Thyroid gland (tissue), 4 donors: ENCODE measurements around the gene PRM1. TPM values are rescaled to one million over a fixed set of nuclear protein-coding genes. Genes with fewer than 3 reads are reported as not detected.

Experiments used
- DNase-seq, 2 donors: peaks; one replicate each; pipeline ENCODE4 v3.0.0-alpha.2; 2019
- H3K27ac ChIP-seq, 3 donors: fragments of 200-600 bp; sonication (generic); 1 replicate in 2 of 3; 2 replicates in 1 of 3; pipeline ENCODE4 v1.5.1; 2016 to 2019; ENCODE audit warnings: mild to moderate bottlenecking in 1 of 3, moderate library complexity in 1 of 3
- H3K27me3 ChIP-seq: fragments of 200-600 bp; sonication (generic); one replicate; pipeline ENCODE4 v1.5.1; 2019
- H3K36me3 ChIP-seq, 2 donors: fragments of 200-600 bp; sonication (generic); one replicate each; pipeline ENCODE4 v1.5.1; 2016 to 2019
- H3K4me1 ChIP-seq, 2 donors: fragments of 200-600 bp; sonication (generic); one replicate each; pipeline ENCODE4 v1.5.1; 2017 to 2019
- H3K4me3 ChIP-seq, 3 donors: fragments of 200-600 bp; sonication (generic); replicated peaks in 1 of 3; 1 replicate in 2 of 3; 2 replicates in 1 of 3; pipeline ENCODE4 v1.5.1; 2016; ENCODE audit warnings: mild to moderate bottlenecking in 1 of 3
- H3K9me3 ChIP-seq: fragments of 200-600 bp; sonication (generic); one replicate; pipeline ENCODE4 v1.5.1; 2017
- CTCF ChIP-seq, 6 experiments: fragments of 200-600 bp in 3 of 6; fragments of 450-650 bp in 3 of 6; sonication (generic) in 3 of 6; IDR thresholded peaks; one replicate each; pipeline ENCODE4 v1.5.1; 2016 to 2019; ENCODE audit warnings: antibody characterized with exemption in 6 of 6, mild to moderate bottlenecking in 2 of 6, inconsistent platforms in 1 of 6, moderate library complexity in 1 of 6
- POLR2A ChIP-seq, 2 donors: fragments of 450-650 bp; IDR thresholded peaks; one replicate each; pipeline ENCODE4 v1.6.1; 2017; ENCODE audit warnings: antibody characterized with exemption in 2 of 2, mild to moderate bottlenecking in 2 of 2, moderate library complexity in 1 of 2
- WGBS, 2 donors: methylation state at CpG; one replicate each; pipeline ENCODE4 v1.1.5; 2017; 5-methylcytosine and 5-hydroxymethylcytosine counted together
- intact Hi-C: fragments of 100-400 bp; cut with DNase I; formaldehyde crosslinking; loops from one replicate; pipeline ENCODE4 v1.15.1; 2023
- total RNA-seq, 4 donors: library from RNA; depleted of rRNA; stranded (reverse); fragments of >200 nt; gene quantifications; one replicate each; pipeline ENCODE4 v1.2.3, GENCODE V29; 2016

The PRM1 gene
- total RNA-seq, 4 donors from 2014 or later: 13.7 to 335 TPM; not detected in 2

- 86 to 88% methylated on average over 9 to 10 of the region's 10 CpGs for WGBS, 2 donors
- intact Hi-C loops: no loop called here
- peaks cover 10 to 27% of the 10 kb centered on the region in 2 donors for H3K4me1 ChIP-seq
- no peaks in the 10 kb centered on the region for H3K9me3 ChIP-seq
- no peaks in the 10 kb centered on the region for H3K36me3 ChIP-seq
- TF ChIP-seq CTCF (IDR thresholded peaks at IDR 0.05): no peak
- no peak for TF ChIP-seq POLR2A (IDR thresholded peaks at IDR 0.05)
- H3K27me3 ChIP-seq: no peaks in the 10 kb centered on the region
- H3K27ac ChIP-seq: no peak overlapping the region
- no peak overlapping the region for H3K4me3 ChIP-seq
- no peak for DNase-seq
Measured at GRCh38 chr16:11325404-11326083, 44.4 kb upstream of the PRM1 start.

- no peaks in the 10 kb centered on the region for H3K9me3 ChIP-seq
- H3K27me3 ChIP-seq: no peaks in the 10 kb centered on the region
- DNase-seq: no peak
- WGBS, 2 donors: 92 to 95% methylated on average over 10 to 11 of the region's 11 CpGs
- H3K4me1 ChIP-seq: peaks cover 7 to 20% of the 10 kb centered on the region in 2 donors
- intact Hi-C loops: no loop called here
- H3K4me3 ChIP-seq: no peak overlapping the region
- TF ChIP-seq POLR2A (IDR thresholded peaks at IDR 0.05): no peak
- no peak for TF ChIP-seq CTCF (IDR thresholded peaks at IDR 0.05)
- H3K36me3 ChIP-seq: no peaks in the 10 kb centered on the region
- no peak overlapping the region for H3K27ac ChIP-seq
Measured at GRCh38 chr16:11323551-11324336, 42.6 kb upstream of the PRM1 start.

- no peaks in the 10 kb centered on the region for H3K9me3 ChIP-seq
- H3K36me3 ChIP-seq: no peaks in the 10 kb centered on the region
- intact Hi-C loops: no loop called here
- peaks cover 5 to 10% of the 10 kb centered on the region in 2 donors for H3K4me1 ChIP-seq
- H3K4me3 ChIP-seq: no peak overlapping the region
- H3K27me3 ChIP-seq: no peaks in the 10 kb centered on the region
- DNase-seq: no peak
- WGBS, 2 donors: 88 to 91% methylated on average over 3 of the region's 3 CpGs
- no peak overlapping the region for H3K27ac ChIP-seq
- no peak for TF ChIP-seq CTCF (IDR thresholded peaks at IDR 0.05)
- no peak for TF ChIP-seq POLR2A (IDR thresholded peaks at IDR 0.05)
Measured at GRCh38 chr16:11322823-11323222, 41.7 kb upstream of the PRM1 start.

- Histone ChIP-seq H3K9me3 (no peaks in the 10 kb centered on the region), H3K27ac (no peak overlapping the region), H3K4me1 (peaks cover under 1 to 4% of the 10 kb centered on the region in 2 donors), H3K36me3 (no peaks in the 10 kb centered on the region), H3K27me3 (no peaks in the 10 kb centered on the region), H3K4me3 (no peak overlapping the region)
- WGBS, 2 donors: 71 to 72% methylated on average over 5 of the region's 5 CpGs
- TF ChIP-seq POLR2A (IDR thresholded peaks at IDR 0.05) (no peak), CTCF (IDR thresholded peaks at IDR 0.05) (no peak)
- DNase-seq: no peak
- intact Hi-C loops: no loop called here
Measured at GRCh38 chr16:11321662-11322061, 40.5 kb upstream of the PRM1 start.

GRCh38 chr16:11320170-11320569 lies 39.0 kb upstream of the PRM1 start:
- no peak for DNase-seq
- intact Hi-C loops: no loop called here
- no peak overlapping the region for H3K27ac ChIP-seq
- no peak overlapping the region for H3K4me3 ChIP-seq
- no peaks in the 10 kb centered on the region for H3K27me3 ChIP-seq
- H3K4me1 ChIP-seq: peaks cover 4 to 14% of the 10 kb centered on the region in 2 donors
- whole genome bisulfite sequencing, 2 donors: 75 to 83% methylated on average over 10 of the region's 10 CpGs
- H3K9me3 ChIP-seq: no peaks in the 10 kb centered on the region
- TF ChIP-seq CTCF (IDR thresholded peaks at IDR 0.05) (no peak), POLR2A (IDR thresholded peaks at IDR 0.05) (no peak)
- no peaks in the 10 kb centered on the region for H3K36me3 ChIP-seq
